ENCODE measurements around the gene ST3GAL5. TPM values are rescaled to one million over a fixed set of nuclear protein-coding genes. Genes with fewer than 3 reads are reported as not detected.
"Not testable (repeated sequence)": the region's sequence is repeated elsewhere in the genome, so short reads cannot be mapped to it uniquely, and the experiment has no call there.

The ST3GAL5 gene
- total RNA-seq, 5 donors from 2014 or later (not counting 1 experiment from before 2014, with no cell fraction given) = 22.8 to 56.2 (median 31.9) TPM

GRCh38 chr2:85881781-85882180 is 7.0 kb downstream of the ST3GAL5 start:
- H3K27me3 Mint-ChIP-seq; ATAC-seq (replicated peaks in 1 of 4); CTCF ChIA-PET; H3K36me3 ChIP-seq (ENCODE audit: control insufficient read depth in 2 of 2, extremely low read depth in 1 of 2, insufficient read depth in 1 of 2, low read length in 1 of 2); H3K9me3 Mint-ChIP-seq; H3K27me3 ChIP-seq (replicated peaks in 1 of 2; ENCODE audit: control insufficient read depth in 2 of 2, extremely low read depth in 1 of 2, insufficient read depth in 2 of 2, low read length in 1 of 2); H3K4me3 ChIP-seq (ENCODE audit: control insufficient read depth in 1 of 2, extremely low read depth in 1 of 2, low read length in 1 of 2); DNase-seq; H3K4me3 Mint-ChIP-seq; H3K27ac ChIP-seq (ENCODE audit: low read length); H3K27ac Mint-ChIP-seq; POLR2A ChIA-PET; H3K9me3 ChIP-seq: not testable (repeated sequence)
- WGBS (ENCODE audit: insufficient coverage) = 92% methylated on average over 1 of the region's 1 CpG
- Mint-ChIP-seq H3K4me1 (peaks cover 74 to 85% (median 77%) of the 10 kb centered on the region in 3 donors), H3K36me3 (peaks cover 44% of the 10 kb centered on the region)
- peaks cover 30 to 36% of the 10 kb centered on the region in 2 experiments for H3K4me1 ChIP-seq (ENCODE audit: control insufficient read depth in 1 of 2, extremely low read depth in 1 of 2, insufficient read depth in 2 of 2, low read length in 2 of 2)

- H3K27me3 Mint-ChIP-seq; H3K27ac ChIP-seq (ENCODE audit: low read length); DNase-seq; H3K4me3 Mint-ChIP-seq; H3K4me3 ChIP-seq (ENCODE audit: control insufficient read depth in 1 of 2, extremely low read depth in 1 of 2, low read length in 1 of 2); ATAC-seq (replicated peaks in 1 of 4); CTCF ChIA-PET; H3K36me3 ChIP-seq (ENCODE audit: control insufficient read depth in 2 of 2, extremely low read depth in 1 of 2, insufficient read depth in 1 of 2, low read length in 1 of 2); H3K27me3 ChIP-seq (replicated peaks in 1 of 2; ENCODE audit: control insufficient read depth in 2 of 2, extremely low read depth in 1 of 2, insufficient read depth in 2 of 2, low read length in 1 of 2); H3K9me3 Mint-ChIP-seq; POLR2A ChIA-PET; H3K9me3 ChIP-seq: not testable (repeated sequence)
- Mint-ChIP-seq H3K27ac (peak overlapping the region in 1 of 2 donors; percentile 36), H3K36me3 (peaks cover 44% of the 10 kb centered on the region), H3K4me1 (peaks cover 70 to 81% (median 72%) of the 10 kb centered on the region in 3 donors)
- peaks cover 26 to 36% of the 10 kb centered on the region in 2 experiments for H3K4me1 ChIP-seq (ENCODE audit: control insufficient read depth in 1 of 2, extremely low read depth in 1 of 2, insufficient read depth in 2 of 2, low read length in 2 of 2)
- 62% methylated on average over 2 of the region's 4 CpGs for WGBS (ENCODE audit: insufficient coverage)
Measured at GRCh38 chr2:85880716-85881328, 8.0 kb downstream of the ST3GAL5 start.

GRCh38 chr2:85878719-85879370 is 9.9 kb downstream of the ST3GAL5 start:
- 83% methylated on average over 9 of the region's 9 CpGs for WGBS (ENCODE audit: insufficient coverage)
- peak in 2 of 4 experiments; percentile 51 to 64 for ATAC-seq (replicated peaks in 1 of 4)

GRCh38 chr2:85875350-85876050 is 13.3 kb downstream of the ST3GAL5 start:
- Histone ChIP-seq H3K9me3 (no peaks in the 10 kb centered on the region), H3K4me3 (ENCODE audit: control insufficient read depth in 1 of 2, extremely low read depth in 1 of 2, low read length in 1 of 2) (no peak overlapping the region), H3K27ac (ENCODE audit: low read length) (no peak overlapping the region), H3K4me1 (ENCODE audit: control insufficient read depth in 1 of 2, extremely low read depth in 1 of 2, insufficient read depth in 2 of 2, low read length in 2 of 2) (peaks cover 19 to 34% of the 10 kb centered on the region in 2 experiments), H3K36me3 (ENCODE audit: control insufficient read depth in 2 of 2, extremely low read depth in 1 of 2, insufficient read depth in 1 of 2, low read length in 1 of 2) (peaks cover 2% of the 10 kb centered on the region in 2 donors), H3K27me3 (replicated peaks in 1 of 2; ENCODE audit: control insufficient read depth in 2 of 2, extremely low read depth in 1 of 2, insufficient read depth in 2 of 2, low read length in 1 of 2) (no peaks in the 10 kb centered on the region)
- ATAC-seq (replicated peaks in 1 of 4) (no peak), DNase-seq (no peak)
- CTCF ChIA-PET = interaction anchor here (0.7 kb wide), 2 partner anchors 103 to 802 kb away, joined by 4 to 5 read pairs; no protein-coding TSS in a partner anchor
- Mint-ChIP-seq H3K9me3 (no peaks in the 10 kb centered on the region), H3K4me3 (no peak overlapping the region), H3K27me3 (no peaks in the 10 kb centered on the region), H3K27ac (peak overlapping the region; percentile 53 to 80), H3K4me1 (peaks cover 77 to 89% (median 84%) of the 10 kb centered on the region in 3 donors), H3K36me3 (peaks cover 34% of the 10 kb centered on the region)
- 90% methylated on average over 2 of the region's 8 CpGs for WGBS (ENCODE audit: insufficient coverage)
- POLR2A ChIA-PET = interaction anchor here in 1 of 2 donors (0.7 kb wide), 1 partner anchor 16 kb away, joined by 5 read pairs; no protein-coding TSS in a partner anchor

More at GRCh38 chr2:85878719-85879370, 9.9 kb downstream of the ST3GAL5 start:
- Histone ChIP-seq H3K27ac (ENCODE audit: low read length) (no peak overlapping the region), H3K4me3 (ENCODE audit: control insufficient read depth in 1 of 2, extremely low read depth in 1 of 2, low read length in 1 of 2) (no peak overlapping the region), H3K36me3 (ENCODE audit: control insufficient read depth in 2 of 2, extremely low read depth in 1 of 2, insufficient read depth in 1 of 2, low read length in 1 of 2) (peaks cover 5 to 6% of the 10 kb centered on the region in 2 donors), H3K4me1 (ENCODE audit: control insufficient read depth in 1 of 2, extremely low read depth in 1 of 2, insufficient read depth in 2 of 2, low read length in 2 of 2) (peaks cover 19 to 34% of the 10 kb centered on the region in 2 experiments), H3K27me3 (replicated peaks in 1 of 2; ENCODE audit: control insufficient read depth in 2 of 2, extremely low read depth in 1 of 2, insufficient read depth in 2 of 2, low read length in 1 of 2) (no peaks in the 10 kb centered on the region), H3K9me3 (no peaks in the 10 kb centered on the region)
- H3K9me3 Mint-ChIP-seq = peaks cover 2 to 9% (median 3%) of the 10 kb centered on the region in 3 donors
- peaks cover 44% of the 10 kb centered on the region for H3K36me3 Mint-ChIP-seq
- ChIA-PET POLR2A (interaction anchor here in 1 of 2 donors (0.5 to 0.6 kb wide), 2 partner anchors 45 to 563 kb away, joined by 3 to 7 read pairs; no protein-coding TSS in a partner anchor), CTCF (interaction anchor here in 1 of 2 donors (0.6 to 2.8 kb wide), 5 partner anchors 8 to 667 kb away, joined by 5 to 11 read pairs (median 7); no protein-coding TSS in a partner anchor)
- DNase-seq = no peak
- peak overlapping the region; percentile 70 to 75 for H3K27ac Mint-ChIP-seq
- H3K27me3 Mint-ChIP-seq = no peaks in the 10 kb centered on the region
- H3K4me3 Mint-ChIP-seq = peak overlapping the region in 1 of 3 donors; percentile 64
- H3K4me1 Mint-ChIP-seq = peaks cover 73 to 81% (median 74%) of the 10 kb centered on the region in 3 donors

DNA sequence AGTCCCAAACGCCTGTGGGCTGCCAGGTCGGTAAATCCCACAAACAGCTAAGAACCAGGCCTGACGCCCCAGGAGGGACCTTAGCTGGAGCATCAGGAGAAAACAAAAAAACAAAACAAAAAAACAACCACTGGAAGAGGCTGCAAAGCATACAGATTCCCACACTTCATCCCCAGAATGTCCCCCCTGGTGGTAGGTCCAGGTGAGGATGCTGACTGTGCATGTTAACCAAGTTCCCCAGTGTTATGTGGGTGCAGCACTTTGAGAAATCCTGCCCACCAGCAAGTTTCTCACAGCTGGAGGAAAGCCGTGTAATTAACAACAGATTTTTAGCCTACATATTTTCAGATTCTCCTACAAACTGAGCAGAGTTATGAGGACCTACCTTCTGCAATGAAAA is 15.1 kb downstream of the ST3GAL5 start:
- Histone ChIP-seq H3K36me3 (ENCODE audit: control insufficient read depth in 2 of 2, extremely low read depth in 1 of 2, insufficient read depth in 1 of 2, low read length in 1 of 2) (peaks cover 2 to 12% of the 10 kb centered on the region in 2 donors), H3K9me3 (no peaks in the 10 kb centered on the region), H3K4me3 (ENCODE audit: control insufficient read depth in 1 of 2, extremely low read depth in 1 of 2, low read length in 1 of 2) (no peak overlapping the region), H3K27ac (ENCODE audit: low read length) (no peak overlapping the region), H3K27me3 (replicated peaks in 1 of 2; ENCODE audit: control insufficient read depth in 2 of 2, extremely low read depth in 1 of 2, insufficient read depth in 2 of 2, low read length in 1 of 2) (no peaks in the 10 kb centered on the region), H3K4me1 (ENCODE audit: control insufficient read depth in 1 of 2, extremely low read depth in 1 of 2, insufficient read depth in 2 of 2, low read length in 2 of 2) (peaks cover 13 to 18% of the 10 kb centered on the region in 2 experiments)
- no CpG with 5 or more reads among the region's 4 CpGs for WGBS (ENCODE audit: insufficient coverage)
- DNase-seq (peak in 1 of 35 experiments; percentile 27), ATAC-seq (replicated peaks in 1 of 4) (no peak)
- POLR2A ChIA-PET = no interaction called here
- CTCF ChIA-PET = interaction anchor here in 1 of 2 donors (0.6 kb wide), 1 partner anchor 58 kb away, joined by 5 read pairs; no protein-coding TSS in a partner anchor
- Mint-ChIP-seq H3K36me3 (peaks cover 34% of the 10 kb centered on the region), H3K4me3 (no peak overlapping the region), H3K27ac (no peak overlapping the region), H3K27me3 (no peaks in the 10 kb centered on the region), H3K4me1 (peaks cover 65 to 80% (median 69%) of the 10 kb centered on the region in 3 donors), H3K9me3 (no peaks in the 10 kb centered on the region)

Measured in T-cell (primary cell).